CD4-positive, CD25-positive, alpha-beta regulatory T cell (primary cell): Measurements from ENCODE around the gene IL16. TPM values are rescaled to one million over a fixed set of nuclear protein-coding genes. Genes with fewer than 3 reads are reported as not detected.

ENCODE experiments used
- ATAC-seq, 2 donors: fragments of 150-1000 bp; cut with Tn5 transposase; one replicate each; pipeline ENCODE4 v1.10.0; 2021; ENCODE audit warnings: low read depth in 2 of 2, moderate number of reproducible peaks in 2 of 2, moderate library complexity in 1 of 2
- DNase-seq, 3 donors: peaks; one replicate each; pipeline versions ENCODE4 v3.0.0 to v3.0.0-alpha.2; 2012 to 2022; ENCODE audit warnings: mixed read lengths in 1 of 3
- H3K27ac ChIP-seq: one replicate; pipeline ENCODE4 v1.7.0; 2013; ENCODE audit warnings: mild to moderate bottlenecking, low read length; ENCODE audit not compliant: insufficient read depth, poor library complexity, severe bottlenecking
- H3K27me3 ChIP-seq: one replicate; pipeline ENCODE4 v1.7.0; 2013; ENCODE audit warnings: low read length; ENCODE audit not compliant: control insufficient read depth, insufficient read depth
- H3K36me3 ChIP-seq: one replicate; pipeline ENCODE4 v1.7.0; 2013; ENCODE audit warnings: mild to moderate bottlenecking, low read length, moderate library complexity; ENCODE audit not compliant: control insufficient read depth, insufficient read depth
- H3K4me1 ChIP-seq: 2 replicates; pipeline ENCODE4 v1.7.0; 2013; ENCODE audit warnings: mild to moderate bottlenecking, low read length; ENCODE audit not compliant: insufficient read depth, control insufficient read depth, poor library complexity, severe bottlenecking
- H3K4me3 ChIP-seq: one replicate; pipeline ENCODE4 v1.7.0; 2013; ENCODE audit warnings: low read depth, mild to moderate bottlenecking, low read length, moderate library complexity
- H3K9me3 ChIP-seq, 2 experiments: 1 replicate in 1 of 2; 2 replicates in 1 of 2; pipeline ENCODE4 v1.7.0; 2013; ENCODE audit warnings: low read length in 2 of 2, mild to moderate bottlenecking in 1 of 2, moderate library complexity in 1 of 2; ENCODE audit not compliant: control insufficient read depth in 2 of 2
- H3K27ac Mint-ChIP-seq, 3 donors: one replicate each; pipeline ENCODE4 v1.8.0; 2020 to 2022; ENCODE audit warnings: mild to moderate bottlenecking in 3 of 3, mixed read lengths in 3 of 3, moderate library complexity in 2 of 3
- H3K27me3 Mint-ChIP-seq: one replicate; pipeline ENCODE4 v1.8.0; 2022; ENCODE audit warnings: mild to moderate bottlenecking, mixed read lengths
- H3K36me3 Mint-ChIP-seq: one replicate; pipeline ENCODE4 v1.8.0; 2020; ENCODE audit warnings: mixed read lengths
- H3K4me1 Mint-ChIP-seq, 4 donors: one replicate each; pipeline ENCODE4 v1.8.0; 2020 to 2022; ENCODE audit warnings: mixed read lengths in 4 of 4, mild to moderate bottlenecking in 1 of 4
- H3K4me3 Mint-ChIP-seq, 4 donors: one replicate each; pipeline ENCODE4 v1.8.0; 2020 to 2022; ENCODE audit warnings: mild to moderate bottlenecking in 4 of 4, mixed read lengths in 4 of 4, moderate library complexity in 3 of 4
- H3K9me3 Mint-ChIP-seq, 7 donors: one replicate each; pipeline ENCODE4 v1.8.0; 2020 to 2022; ENCODE audit warnings: mixed read lengths in 7 of 7, mild to moderate bottlenecking in 3 of 7, moderate library complexity in 2 of 7
- polyA plus RNA-seq, 4 donors: library from polyadenylated mRNA; unstranded; fragments of 300-500 nt; fragmentation: Illumina TruSeq; gene quantifications; one replicate each; pipeline ENCODE4 v1.2.3, GENCODE V29; 2021
- total RNA-seq: library from RNA; stranded (reverse); gene quantifications from one replicate; pipeline ENCODE4 v1.2.3, GENCODE V29; 2022

The IL16 gene
- total and polyA plus RNA-seq, 5 donors from 2014 or later: 141 to 317 (median 264) TPM

- ATAC-seq: no peak
- no peaks in the 10 kb centered on the region for H3K36me3 ChIP-seq
Measured at GRCh38 chr15:81225161-81225671, 28.5 kb downstream of the IL16 start.

GRCh38 chr15:81227716-81228115 is 31.0 kb downstream of the IL16 start:
- Histone ChIP-seq H3K4me3 (no peak overlapping the region), H3K9me3 (no peaks in the 10 kb centered on the region), H3K27ac (no peak overlapping the region), H3K4me1 (no peaks in the 10 kb centered on the region), H3K27me3 (no peaks in the 10 kb centered on the region), H3K36me3 (no peaks in the 10 kb centered on the region)
- peaks cover 19% of the 10 kb centered on the region for H3K27me3 Mint-ChIP-seq
- no peak overlapping the region for H3K4me3 Mint-ChIP-seq
- H3K36me3 Mint-ChIP-seq: no peaks in the 10 kb centered on the region
- peaks cover 0 to 1% (median 0%) of the 10 kb centered on the region in 4 donors for H3K4me1 Mint-ChIP-seq
- ATAC-seq (no peak), DNase-seq (no peak)
- H3K9me3 Mint-ChIP-seq: peaks cover 0 to 2% (median 0%) of the 10 kb centered on the region in 7 donors
- H3K27ac Mint-ChIP-seq: no peak overlapping the region

More at GRCh38 chr15:81225161-81225671, 28.5 kb downstream of the IL16 start:
- H3K27ac ChIP-seq: no peak overlapping the region
- no peak overlapping the region for H3K4me3 ChIP-seq
- no peak for DNase-seq
- no peaks in the 10 kb centered on the region for H3K9me3 Mint-ChIP-seq
- H3K4me1 Mint-ChIP-seq: peaks cover 0 to 1% (median 0%) of the 10 kb centered on the region in 4 donors
- no peaks in the 10 kb centered on the region for H3K4me1 ChIP-seq
- H3K27ac Mint-ChIP-seq: no peak overlapping the region
- no peak overlapping the region for H3K4me3 Mint-ChIP-seq
- H3K27me3 Mint-ChIP-seq: peaks cover 13% of the 10 kb centered on the region
- no peaks in the 10 kb centered on the region for H3K9me3 ChIP-seq
- H3K36me3 Mint-ChIP-seq: no peaks in the 10 kb centered on the region
- H3K27me3 ChIP-seq: no peaks in the 10 kb centered on the region

DNA sequence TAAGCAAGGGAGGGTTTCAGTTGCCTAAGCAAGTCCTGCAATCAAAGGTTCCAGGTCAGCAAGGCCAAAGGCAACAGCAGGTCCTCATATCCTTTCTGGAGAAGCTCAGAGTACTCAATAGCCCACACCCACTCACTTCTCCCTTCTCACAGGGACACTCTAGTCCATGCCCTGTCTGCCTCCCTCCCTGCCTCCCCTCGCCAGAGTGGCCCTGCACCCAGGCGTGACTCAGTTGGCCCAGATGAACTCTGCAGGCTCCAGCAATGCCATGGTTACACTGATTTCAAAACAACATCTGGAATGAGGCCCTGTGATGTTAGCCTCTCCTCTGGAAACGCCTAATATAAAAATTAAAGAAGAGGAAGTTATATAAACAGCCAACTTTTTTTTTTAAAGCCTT is 32.9 kb downstream of the IL16 start:
- H3K27ac Mint-ChIP-seq: no peak overlapping the region
- no peak overlapping the region for H3K4me3 Mint-ChIP-seq
- no peaks in the 10 kb centered on the region for H3K36me3 ChIP-seq
- no peak overlapping the region for H3K27ac ChIP-seq
- no peaks in the 10 kb centered on the region for H3K4me1 ChIP-seq
- ATAC-seq: no peak
- H3K4me1 Mint-ChIP-seq: no peaks in the 10 kb centered on the region
- no peak overlapping the region for H3K4me3 ChIP-seq
- peaks cover 19% of the 10 kb centered on the region for H3K27me3 Mint-ChIP-seq
- no peaks in the 10 kb centered on the region for H3K36me3 Mint-ChIP-seq
- H3K27me3 ChIP-seq: no peaks in the 10 kb centered on the region
- peaks cover 0 to 4% (median 0%) of the 10 kb centered on the region in 7 donors for H3K9me3 Mint-ChIP-seq
- no peak for DNase-seq
- peaks cover 0 to 2% of the 10 kb centered on the region in 2 experiments for H3K9me3 ChIP-seq

DNA sequence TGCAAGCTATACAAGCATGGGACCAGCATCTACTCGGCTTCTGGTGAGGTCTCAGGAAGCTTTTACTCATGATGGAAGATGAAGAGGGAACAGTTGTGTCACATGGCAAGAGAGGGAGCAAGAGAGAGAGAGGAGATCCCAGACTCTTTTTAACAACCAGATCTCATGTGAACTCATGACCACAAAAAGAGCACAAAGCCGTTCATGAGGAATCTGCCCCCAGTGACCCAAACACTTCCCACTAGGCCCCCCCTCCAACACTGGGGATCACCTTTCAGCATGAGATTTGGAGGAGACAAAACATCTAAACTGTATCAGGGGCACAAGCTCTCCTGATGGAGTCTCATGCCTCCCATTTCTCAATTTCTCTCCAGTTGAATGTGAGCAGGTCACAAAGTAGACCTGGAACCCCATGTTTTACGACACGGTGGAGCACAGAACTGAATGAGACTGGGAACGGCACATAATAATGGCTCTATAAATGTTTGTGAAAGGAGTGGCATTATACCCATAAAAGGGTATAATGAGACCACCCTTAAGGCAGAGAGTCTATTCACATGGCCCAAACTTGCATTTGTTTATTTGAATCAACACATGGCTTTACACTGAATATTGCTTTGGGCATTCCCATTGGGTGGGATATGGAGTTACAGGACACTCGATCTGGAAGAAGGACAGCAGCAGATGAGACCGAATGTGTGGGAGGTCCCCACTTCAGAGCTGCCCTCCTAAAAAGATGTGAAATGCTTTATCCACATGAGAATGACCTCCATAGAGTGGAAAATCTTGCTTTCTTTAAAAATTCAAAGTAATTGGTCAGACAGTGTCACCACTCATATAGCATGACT is 38.8 kb downstream of the IL16 start:
- DNase-seq (no peak), ATAC-seq (no peak)
- Mint-ChIP-seq H3K27ac (no peak overlapping the region), H3K4me3 (no peak overlapping the region), H3K27me3 (peaks cover 19% of the 10 kb centered on the region), H3K9me3 (peaks cover 0 to 8% (median 0%) of the 10 kb centered on the region in 7 donors), H3K36me3 (no peaks in the 10 kb centered on the region), H3K4me1 (no peaks in the 10 kb centered on the region)
- Histone ChIP-seq H3K27ac (no peak overlapping the region), H3K4me1 (no peaks in the 10 kb centered on the region), H3K36me3 (no peaks in the 10 kb centered on the region), H3K4me3 (no peak overlapping the region), H3K9me3 (peaks cover 0 to 2% of the 10 kb centered on the region in 2 experiments), H3K27me3 (no peaks in the 10 kb centered on the region)

- Histone ChIP-seq H3K4me1 (no peaks in the 10 kb centered on the region), H3K4me3 (no peak overlapping the region), H3K27me3 (no peaks in the 10 kb centered on the region), H3K36me3 (no peaks in the 10 kb centered on the region), H3K27ac (no peak overlapping the region), H3K9me3 (peaks cover 10 to 18% of the 10 kb centered on the region in 2 experiments)
- Mint-ChIP-seq H3K9me3 (peaks cover 0 to 33% (median 5%) of the 10 kb centered on the region in 7 donors), H3K27me3 (peaks cover 24% of the 10 kb centered on the region), H3K36me3 (no peaks in the 10 kb centered on the region), H3K4me1 (no peaks in the 10 kb centered on the region), H3K27ac (no peak overlapping the region), H3K4me3 (no peak overlapping the region)
- DNase-seq (no peak), ATAC-seq (no peak)
Measured at GRCh38 chr15:81239190-81239589, 42.5 kb downstream of the IL16 start.

- no peak overlapping the region for H3K4me3 ChIP-seq
- no peaks in the 10 kb centered on the region for H3K4me1 ChIP-seq
- ATAC-seq (no peak), DNase-seq (no peak)
- Mint-ChIP-seq H3K27me3 (peaks cover 36% of the 10 kb centered on the region), H3K36me3 (no peaks in the 10 kb centered on the region), H3K4me3 (no peak overlapping the region), H3K4me1 (no peaks in the 10 kb centered on the region), H3K27ac (no peak overlapping the region), H3K9me3 (peaks cover 0 to 35% (median 5%) of the 10 kb centered on the region in 7 donors)
- H3K27ac ChIP-seq: no peak overlapping the region
- H3K9me3 ChIP-seq: peaks cover 10 to 18% of the 10 kb centered on the region in 2 experiments
- no peaks in the 10 kb centered on the region for H3K36me3 ChIP-seq
- H3K27me3 ChIP-seq: no peaks in the 10 kb centered on the region
Measured at GRCh38 chr15:81242778-81243177, 46.1 kb downstream of the IL16 start.

DNA sequence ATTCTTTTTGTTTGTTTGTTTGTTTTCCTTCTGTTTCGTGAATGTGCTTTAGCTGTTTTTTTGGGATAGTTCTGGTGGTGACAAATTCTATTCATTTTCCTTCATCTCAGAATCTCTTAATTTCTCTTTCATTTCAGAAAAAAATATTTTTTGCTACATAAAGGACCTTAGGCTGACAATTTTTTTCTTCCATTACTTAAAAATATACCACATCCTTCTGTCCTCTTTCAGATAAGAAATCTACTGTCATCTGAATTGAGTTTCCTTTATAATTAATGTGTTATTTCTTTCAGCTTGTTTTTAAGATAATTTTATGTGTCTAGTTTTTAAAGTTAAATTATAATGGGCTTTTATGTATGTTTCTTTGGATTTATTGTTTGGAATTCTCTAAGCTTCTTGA is 47.6 kb downstream of the IL16 start:
- Mint-ChIP-seq H3K27me3 (peaks cover 38% of the 10 kb centered on the region), H3K27ac (no peak overlapping the region), H3K36me3 (no peaks in the 10 kb centered on the region), H3K4me3 (no peak overlapping the region), H3K9me3 (peaks cover 0 to 35% (median 5%) of the 10 kb centered on the region in 7 donors), H3K4me1 (no peaks in the 10 kb centered on the region)
- DNase-seq (no peak), ATAC-seq (no peak)
- Histone ChIP-seq H3K4me1 (no peaks in the 10 kb centered on the region), H3K36me3 (no peaks in the 10 kb centered on the region), H3K9me3 (peaks cover 10 to 18% of the 10 kb centered on the region in 2 experiments), H3K27me3 (peaks cover 1% of the 10 kb centered on the region), H3K27ac (no peak overlapping the region), H3K4me3 (no peak overlapping the region)
